Subcutaneous preadipocyte (primary cell): Measurements from ENCODE around the gene TAP2. TPM values are rescaled to one million over a fixed set of nuclear protein-coding genes. Genes with fewer than 3 reads are reported as not detected.

Experiments
- total RNA-seq: library from RNA; depleted of rRNA; stranded (reverse); fragments of >200 nt; gene quantifications from 2 replicates; pipeline ENCODE4 v1.2.3, GENCODE V29; 2012

Gene TAP2
- 21.7 and 22.5 TPM in 2 replicates for total RNA-seq

DNA sequence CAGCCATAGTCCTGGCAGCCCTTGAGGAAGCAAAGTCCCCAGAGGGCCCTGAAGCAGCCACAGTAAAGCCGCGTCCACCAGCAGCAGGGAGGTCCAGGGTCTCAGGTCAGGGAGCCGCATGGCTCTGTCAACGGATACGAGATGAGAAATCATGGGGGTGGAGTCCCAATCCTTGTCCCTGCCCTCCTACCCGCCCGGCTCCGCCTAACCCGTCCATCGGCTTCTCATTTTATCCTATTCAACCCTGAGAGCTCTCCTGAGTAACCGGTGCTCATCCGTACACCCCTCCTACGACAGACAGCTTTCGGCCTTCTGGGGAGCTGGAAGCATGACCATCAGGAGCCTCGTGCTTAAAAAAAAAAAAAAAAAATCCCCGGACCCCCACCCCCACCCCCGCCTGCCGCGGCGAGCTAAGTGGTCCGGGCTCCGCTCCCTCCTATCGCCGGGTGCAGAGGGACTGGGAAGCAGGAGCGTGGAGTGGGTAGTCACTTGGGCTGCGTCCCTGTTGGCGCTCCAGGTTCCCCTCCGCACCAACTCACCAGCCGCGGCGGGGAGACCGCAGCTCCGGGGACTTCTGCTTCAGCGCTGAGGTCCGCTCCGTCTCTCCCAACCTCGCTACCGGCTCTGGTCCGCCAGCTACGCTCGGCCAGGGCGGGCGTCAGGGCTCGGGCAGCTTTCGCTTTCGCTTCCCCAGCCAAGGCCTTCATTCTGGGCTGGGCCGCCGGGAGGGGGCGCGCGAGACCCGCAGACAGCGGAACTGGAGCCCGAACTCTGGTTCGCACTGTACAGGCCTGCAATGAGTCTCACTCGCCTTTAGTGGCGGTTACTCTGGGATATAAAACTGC is at the start of gene TAP2:
Gene TAP2 (minus strand): TSS at position 626 of the 845 bp plus-strand sequence. CDS start 506 bp downstream, at position 120.

DNA sequence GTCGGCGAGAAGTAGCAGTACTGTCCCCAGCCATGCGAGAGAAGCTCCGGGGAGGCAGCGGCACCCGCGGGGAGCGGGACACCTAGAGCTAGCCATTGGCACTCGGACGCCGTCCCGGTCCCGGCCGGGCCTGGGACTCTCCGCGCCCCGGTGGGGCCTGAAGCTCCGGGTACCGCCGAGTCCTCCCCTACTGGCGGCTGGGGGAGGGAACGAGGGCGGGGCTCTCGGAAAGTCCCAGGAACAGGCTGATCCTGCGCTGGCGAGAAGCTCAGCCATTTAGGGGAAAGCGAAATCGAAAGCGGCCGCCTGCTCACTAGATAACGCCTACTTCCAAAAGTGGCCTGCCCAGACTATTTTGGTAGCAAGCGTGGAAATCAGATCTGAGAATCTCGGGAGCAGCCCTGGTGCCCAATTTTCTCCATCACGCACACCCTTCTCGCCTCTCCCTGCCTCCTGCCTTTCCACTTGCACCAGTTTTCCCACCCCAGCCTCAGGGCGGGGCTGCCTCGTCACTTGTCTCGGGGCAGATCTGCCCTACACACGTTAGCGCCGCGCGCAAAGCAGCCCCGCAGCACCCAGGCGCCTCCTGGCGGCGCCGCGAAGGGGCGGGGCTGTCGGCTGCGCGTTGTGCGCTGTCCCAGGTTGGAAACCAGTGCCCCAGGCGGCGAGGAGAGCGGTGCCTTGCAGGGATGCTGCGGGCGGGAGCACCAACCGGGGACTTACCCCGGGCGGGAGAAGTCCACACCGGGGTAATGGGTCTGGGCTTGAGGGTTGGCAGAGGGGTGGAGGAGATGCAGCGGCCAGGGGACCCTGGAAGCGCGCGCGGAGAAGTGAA is 15.2 kb upstream of the TAP2 start, which contains the start of the genes PSMB9 and TAP1:
Gene PSMB9 (plus strand): TSS at position 652 of the 835 bp plus-strand sequence. CDS start 38 bp downstream, at position 690.
Gene TAP1 (minus strand): TSS at position 164 of the 835 bp plus-strand sequence. CDS start 68 bp downstream, at position 96.

DNA sequence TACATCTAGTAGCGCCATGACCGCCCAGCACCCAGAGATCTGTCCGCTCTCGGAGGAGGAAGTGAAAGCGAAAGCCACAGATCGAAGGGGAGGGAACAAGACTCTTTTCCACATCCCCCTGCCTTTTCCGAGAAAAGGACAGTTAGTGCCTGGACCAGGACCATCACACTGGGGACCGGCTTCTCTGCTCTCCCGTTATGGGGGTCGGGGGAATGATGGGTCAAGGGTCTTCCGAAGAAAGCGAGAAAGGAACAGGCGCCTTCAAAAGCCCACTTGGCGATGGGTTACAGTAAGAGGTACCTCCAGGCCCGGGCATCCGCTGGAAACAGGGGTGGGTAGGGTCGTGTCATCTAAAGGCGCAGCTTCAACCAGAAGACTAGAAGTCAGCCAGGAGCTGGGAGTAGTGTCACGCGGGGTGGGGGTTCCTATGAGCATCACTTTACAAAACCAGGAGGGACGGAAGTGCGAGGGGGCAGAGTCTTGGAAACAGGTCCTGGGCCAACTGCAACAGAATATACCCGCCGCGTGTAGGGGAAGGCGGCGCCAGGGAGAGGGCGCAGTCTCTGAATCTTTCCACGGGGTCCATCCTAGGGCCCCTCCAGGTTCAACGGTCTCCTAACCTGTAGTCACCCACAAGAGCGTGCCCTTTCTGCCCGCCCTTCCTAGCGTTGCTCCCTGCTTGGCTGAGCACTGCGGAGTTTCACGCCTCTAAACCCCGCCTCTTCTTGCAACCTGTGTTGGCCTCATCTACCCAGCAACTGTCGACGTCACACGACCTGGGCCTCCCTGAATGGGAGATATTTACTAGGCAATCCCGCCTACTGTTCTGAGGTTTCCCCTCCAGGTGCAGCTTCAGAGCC is 5.7 kb upstream of the TAP2 start, which contains the start of gene PSMB8:
Gene PSMB8 (minus strand): TSS at position 69 of the 860 bp plus-strand sequence. CDS start 51 bp downstream, at position 18.

DNA sequence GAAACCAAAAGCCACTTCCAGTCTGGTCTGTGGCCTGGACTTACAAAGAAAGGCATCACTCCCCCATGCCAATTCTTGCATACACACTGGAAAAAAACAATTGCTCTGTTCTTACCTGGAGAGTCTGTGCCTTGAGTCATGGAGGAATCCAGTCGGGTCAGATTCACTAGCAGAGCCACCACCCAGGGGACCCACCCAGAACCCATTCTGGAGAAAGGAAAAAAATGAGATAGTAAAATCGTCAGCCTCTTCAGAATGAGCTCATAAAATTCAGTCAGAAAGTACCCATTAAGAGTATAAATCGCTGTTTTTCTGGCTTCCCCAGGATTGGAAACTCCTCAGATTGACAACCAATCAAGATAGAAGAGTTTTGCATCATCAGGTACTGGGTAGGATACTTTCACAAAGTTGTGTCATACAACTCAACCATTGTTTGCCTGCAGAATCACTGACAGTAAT is 21.8 kb downstream of the TAP2 start, which contains the start of gene HLA-DOB:
Gene HLA-DOB (minus strand): TSS at position 257 of the 459 bp plus-strand sequence. CDS start 51 bp downstream, at position 206.

Other genes with a start within 250 kb of the TAP2 start
- under 0.01 TPM in 1 of 2 replicates, not detected in the other for gene HLA-DRB1, start 248.9 kb downstream of the TAP2 start, total RNA-seq
- gene HLA-DQA1, start 201.3 kb downstream of the TAP2 start, total RNA-seq = not detected in 2 replicates
- gene HLA-DQB1, start 172.1 kb downstream of the TAP2 start, total RNA-seq = not detected in 2 replicates
- gene HLA-DQA2, start 97.3 kb downstream of the TAP2 start, total RNA-seq = not detected in 2 replicates
- gene HLA-DQB2, start 75.2 kb downstream of the TAP2 start, total RNA-seq = not detected in 2 replicates
- 0.37 and 0.39 TPM in 2 replicates for gene HLA-DOB, start 21.7 kb downstream of the TAP2 start, total RNA-seq
- 40.3 and 47.8 TPM in 2 replicates for gene PSMB8, start 5.3 kb upstream of the TAP2 start, total RNA-seq
- 32.0 and 33.4 TPM in 2 replicates for gene TAP1, start 15.0 kb upstream of the TAP2 start, total RNA-seq
- gene PSMB9, start 15.5 kb upstream of the TAP2 start, total RNA-seq = 10.8 and 18.4 TPM in 2 replicates
- gene HLA-DMB, start 102.3 kb upstream of the TAP2 start, total RNA-seq = 0.37 TPM in 1 of 2 replicates, not detected in the other
- 1.4 and 1.8 TPM in 2 replicates for gene HLA-DMA, start 114.4 kb upstream of the TAP2 start, total RNA-seq
- 95.2 and 125 TPM in 2 replicates for gene BRD2, start 129.9 kb upstream of the TAP2 start, total RNA-seq
- under 0.01 TPM in 1 of 2 replicates, not detected in the other for gene HLA-DOA, start 170.9 kb upstream of the TAP2 start, total RNA-seq
- 3.1 and 7.0 TPM in 2 replicates for gene HLA-DPA1, start 234.9 kb upstream of the TAP2 start, total RNA-seq
- 1.8 and 10.2 TPM in 2 replicates for gene HLA-DPB1, start 237.3 kb upstream of the TAP2 start, total RNA-seq